ENCODE measurements around the gene UFSP1. TPM values are rescaled to one million over a fixed set of nuclear protein-coding genes. Genes with fewer than 3 reads are reported as not detected.

Gene UFSP1
- total RNA-seq, 2 donors from 2014 or later = 2.1 to 4.4 TPM

DNA sequence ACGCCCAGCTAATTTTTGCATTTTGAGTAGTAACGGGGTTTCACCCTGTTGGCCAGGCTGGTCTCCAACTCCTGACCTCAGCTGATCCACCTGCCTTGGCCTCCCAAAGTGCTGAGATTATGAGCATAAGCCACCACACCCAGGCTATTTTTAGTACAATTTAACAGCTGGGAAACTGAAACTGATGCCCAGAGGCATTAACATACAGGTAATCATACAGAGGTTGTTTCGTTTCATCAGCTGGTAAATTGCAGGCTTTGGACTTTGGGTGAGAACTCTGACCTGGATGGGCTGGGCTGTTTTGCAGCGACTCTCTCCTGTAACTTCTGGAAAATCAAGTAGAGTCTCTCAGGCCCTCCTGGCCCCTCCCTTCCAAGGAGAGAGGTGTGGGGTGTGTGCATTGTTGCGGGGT is 12.4 kb upstream of the UFSP1 start:
- Histone ChIP-seq H3K9me3 (no peaks in the 10 kb centered on the region), H3K27me3 (no peaks in the 10 kb centered on the region)
- intact Hi-C loops (cut with DNase I) = loop anchor here (5.0 kb wide), 1 partner anchor 65 kb away; the partner anchor contains the start of gene MUC12

GRCh38 chr7:100900978-100901377 is 11.5 kb upstream of the UFSP1 start:
- no peak overlapping the region for H3K4me3 ChIP-seq
- H3K4me1 ChIP-seq = peaks cover 6% of the 10 kb centered on the region
- intact Hi-C loops (cut with DNase I) = loop anchor here (5.0 kb wide), 1 partner anchor 66 kb away; the partner anchor contains the start of gene MUC12
- H3K36me3 ChIP-seq = no peaks in the 10 kb centered on the region
- no peak for DNase-seq
- no peaks in the 10 kb centered on the region for H3K9me3 ChIP-seq
- H3K27ac ChIP-seq = no peak overlapping the region
- TF ChIP-seq, protein P1, sequence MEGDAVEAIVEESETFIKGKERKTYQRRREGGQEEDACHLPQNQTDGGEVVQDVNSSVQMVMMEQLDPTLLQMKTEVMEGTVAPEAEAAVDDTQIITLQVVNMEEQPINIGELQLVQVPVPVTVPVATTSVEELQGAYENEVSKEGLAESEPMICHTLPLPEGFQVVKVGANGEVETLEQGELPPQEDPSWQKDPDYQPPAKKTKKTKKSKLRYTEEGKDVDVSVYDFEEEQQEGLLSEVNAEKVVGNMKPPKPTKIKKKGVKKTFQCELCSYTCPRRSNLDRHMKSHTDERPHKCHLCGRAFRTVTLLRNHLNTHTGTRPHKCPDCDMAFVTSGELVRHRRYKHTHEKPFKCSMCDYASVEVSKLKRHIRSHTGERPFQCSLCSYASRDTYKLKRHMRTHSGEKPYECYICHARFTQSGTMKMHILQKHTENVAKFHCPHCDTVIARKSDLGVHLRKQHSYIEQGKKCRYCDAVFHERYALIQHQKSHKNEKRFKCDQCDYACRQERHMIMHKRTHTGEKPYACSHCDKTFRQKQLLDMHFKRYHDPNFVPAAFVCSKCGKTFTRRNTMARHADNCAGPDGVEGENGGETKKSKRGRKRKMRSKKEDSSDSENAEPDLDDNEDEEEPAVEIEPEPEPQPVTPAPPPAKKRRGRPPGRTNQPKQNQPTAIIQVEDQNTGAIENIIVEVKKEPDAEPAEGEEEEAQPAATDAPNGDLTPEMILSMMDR (IDR thresholded peaks at IDR 0.05) = no peak
- no peak overlapping the region for H3K9ac ChIP-seq (ENCODE audit: low read depth in 2 of 2, low read length in 2 of 2)
- peaks cover 7% of the 10 kb centered on the region for H3K27me3 ChIP-seq

More for the DNA sequence above, 12.4 kb upstream of the UFSP1 start:
- Histone ChIP-seq H3K4me1 (no peaks in the 10 kb centered on the region), H3K4me3 (no peak overlapping the region), H3K27ac (peak overlapping the region; percentile 70), H3K36me3 (no peaks in the 10 kb centered on the region), H3K9ac (ENCODE audit: low read depth in 2 of 2, low read length in 2 of 2) (peak overlapping the region in 1 of 2 donors; percentile 1)
- TF ChIP-seq, protein P1 (IDR thresholded peaks at IDR 0.05) = no peak
- DNase-seq = peak; percentile 77

DNA sequence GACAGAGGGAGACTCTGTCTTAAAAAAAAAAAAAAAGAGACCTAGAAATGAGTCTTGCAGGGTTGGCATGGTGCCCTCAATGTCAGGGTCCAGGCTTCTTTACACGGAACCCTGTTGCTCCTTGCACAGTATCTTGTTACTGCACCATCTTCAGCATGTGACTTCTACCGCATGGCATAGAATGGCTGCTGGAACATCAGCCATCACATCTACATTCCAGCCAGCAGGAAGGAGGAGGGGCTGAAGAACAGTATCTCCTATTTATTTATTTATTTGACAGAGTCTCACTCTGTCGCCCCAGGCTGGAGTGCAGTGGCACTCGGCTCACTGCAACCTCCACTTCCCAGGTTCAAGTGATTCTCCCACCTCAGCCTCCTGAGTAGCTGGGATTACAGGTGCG is 9.9 kb upstream of the UFSP1 start:
- Histone ChIP-seq H3K4me1 (peaks cover 16% of the 10 kb centered on the region), H3K27me3 (peaks cover 21% of the 10 kb centered on the region), H3K27ac (no peak overlapping the region), H3K9ac (ENCODE audit: low read depth in 2 of 2, low read length in 2 of 2) (no peak overlapping the region), H3K9me3 (no peaks in the 10 kb centered on the region), H3K4me3 (no peak overlapping the region), H3K36me3 (no peaks in the 10 kb centered on the region)
- no peak for DNase-seq
- TF ChIP-seq, protein P1 (IDR thresholded peaks at IDR 0.05) = no peak
- intact Hi-C loops (cut with DNase I) = loop anchor here (5.0 kb wide), 1 partner anchor 178 kb away; no protein-coding TSS in a partner anchor

DNA sequence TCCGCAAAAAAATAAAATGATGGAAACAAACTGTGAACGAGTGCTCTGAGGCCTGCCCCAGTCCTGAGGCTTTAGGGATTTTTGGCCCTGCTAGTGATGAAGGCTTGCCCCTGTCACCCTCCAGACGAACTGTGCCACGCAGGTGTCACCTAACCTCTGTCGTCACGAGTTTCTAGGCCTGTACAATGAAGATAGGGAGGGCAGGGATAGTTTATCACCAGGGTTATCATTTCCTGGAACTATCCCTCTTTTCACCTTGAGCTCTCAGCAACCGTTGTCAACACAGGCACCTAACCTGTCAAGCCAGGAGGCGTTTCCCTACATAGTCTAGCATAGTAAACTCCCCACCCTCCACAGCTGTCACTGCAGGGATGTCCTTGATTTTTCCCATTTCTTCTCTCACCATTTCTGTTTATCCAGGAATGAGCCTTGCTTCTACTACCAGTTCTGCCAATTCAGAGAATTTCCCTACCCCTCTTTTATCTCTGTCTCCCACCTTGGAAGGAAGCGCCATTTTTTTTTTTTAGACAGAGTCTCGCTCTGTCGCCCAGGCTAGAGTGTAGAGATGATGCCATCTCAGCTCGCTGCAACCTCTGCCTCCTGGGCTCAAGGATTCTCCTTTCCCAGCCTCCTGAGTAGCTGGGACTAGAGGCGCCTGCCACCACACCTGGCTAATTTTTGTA is 8.4 kb upstream of the UFSP1 start:
- TF ChIP-seq, protein P1 (IDR thresholded peaks at IDR 0.05) = no peak
- intact Hi-C loops (cut with DNase I) = loop anchor here (2.0 to 5.0 kb wide), 2 partner anchors 179 to 239 kb away; no protein-coding TSS in a partner anchor
- H3K9me3 ChIP-seq = no peaks in the 10 kb centered on the region
- peak; percentile 79 for DNase-seq
- peak overlapping the region in 1 of 2 donors; percentile 43 for H3K9ac ChIP-seq (ENCODE audit: low read depth in 2 of 2, low read length in 2 of 2)
- peaks cover 21% of the 10 kb centered on the region for H3K27me3 ChIP-seq
- H3K4me3 ChIP-seq = no peak overlapping the region
- peak overlapping the region; percentile 72 for H3K27ac ChIP-seq
- H3K4me1 ChIP-seq = peaks cover 16% of the 10 kb centered on the region
- H3K36me3 ChIP-seq = no peaks in the 10 kb centered on the region

- intact Hi-C loops (cut with DNase I) = loop anchor here (2.0 to 5.0 kb wide), 2 partner anchors 180 to 240 kb away; no protein-coding TSS in a partner anchor
- DNase-seq = peak; percentile 81
- H3K4me3 ChIP-seq = peak overlapping the region; percentile 44
- peak overlapping the region; percentile 43 to 56 for H3K9ac ChIP-seq (ENCODE audit: low read depth in 2 of 2, low read length in 2 of 2)
- TF ChIP-seq, protein P1 (IDR thresholded peaks at IDR 0.05) = peak; percentile 62
- H3K27me3 ChIP-seq = peaks cover 21% of the 10 kb centered on the region
- H3K9me3 ChIP-seq = no peaks in the 10 kb centered on the region
- H3K36me3 ChIP-seq = no peaks in the 10 kb centered on the region
- peak overlapping the region; percentile 72 for H3K27ac ChIP-seq
- H3K4me1 ChIP-seq = peaks cover 16% of the 10 kb centered on the region
These were observed 7.5 kb upstream of the UFSP1 start for GRCh38 chr7:100896732-100897608.
